GM12874 (cell line): ENCODE measurements around the gene ATP1A2.

Experiments
- CTCF ChIP-seq: IDR thresholded peaks from 2 replicates; pipeline ENCODE4 v1.5.1; 2011; ENCODE audit warnings: low read depth, mild to moderate bottlenecking, control low read depth, low read length, moderate library complexity; ENCODE audit not compliant: insufficient read depth

The ATP1A2 gene

GRCh38 chr1:160098852-160099561, 16.6 kb upstream of the ATP1A2 start:
- TF ChIP-seq CTCF: no peak

DNA sequence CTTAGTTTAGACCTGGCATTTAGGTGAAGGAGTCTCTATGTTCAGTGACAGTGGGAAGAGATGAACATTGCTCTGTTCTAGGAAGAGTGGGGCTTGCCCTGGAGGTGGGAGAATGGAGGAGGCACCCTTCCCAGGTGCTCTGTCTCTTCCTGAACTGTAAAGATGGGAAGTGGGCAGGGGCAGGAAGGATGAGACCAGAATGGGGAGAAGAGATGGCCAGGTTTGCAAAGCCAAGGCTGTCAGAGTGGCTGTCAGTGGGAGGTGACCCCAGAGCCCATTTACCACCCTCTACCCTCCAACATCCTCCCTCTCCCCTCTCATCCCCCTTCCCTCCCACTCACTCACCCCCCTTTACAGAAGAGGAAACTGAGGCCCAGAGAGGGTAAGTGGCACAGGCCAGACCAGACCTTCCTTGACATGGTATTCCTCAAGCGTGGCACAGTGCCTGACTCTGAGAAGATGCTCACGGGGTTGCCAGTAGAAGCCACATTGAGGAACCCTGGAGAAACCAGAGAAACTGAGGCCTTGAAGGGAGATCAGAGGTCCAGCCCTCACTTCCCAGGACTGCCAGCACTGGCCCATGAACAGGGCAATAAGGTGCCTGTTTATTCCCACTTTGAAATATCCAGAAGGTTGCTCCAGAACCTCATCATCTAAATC, 15.7 kb upstream of the ATP1A2 start:
- TF ChIP-seq CTCF: no peak

DNA sequence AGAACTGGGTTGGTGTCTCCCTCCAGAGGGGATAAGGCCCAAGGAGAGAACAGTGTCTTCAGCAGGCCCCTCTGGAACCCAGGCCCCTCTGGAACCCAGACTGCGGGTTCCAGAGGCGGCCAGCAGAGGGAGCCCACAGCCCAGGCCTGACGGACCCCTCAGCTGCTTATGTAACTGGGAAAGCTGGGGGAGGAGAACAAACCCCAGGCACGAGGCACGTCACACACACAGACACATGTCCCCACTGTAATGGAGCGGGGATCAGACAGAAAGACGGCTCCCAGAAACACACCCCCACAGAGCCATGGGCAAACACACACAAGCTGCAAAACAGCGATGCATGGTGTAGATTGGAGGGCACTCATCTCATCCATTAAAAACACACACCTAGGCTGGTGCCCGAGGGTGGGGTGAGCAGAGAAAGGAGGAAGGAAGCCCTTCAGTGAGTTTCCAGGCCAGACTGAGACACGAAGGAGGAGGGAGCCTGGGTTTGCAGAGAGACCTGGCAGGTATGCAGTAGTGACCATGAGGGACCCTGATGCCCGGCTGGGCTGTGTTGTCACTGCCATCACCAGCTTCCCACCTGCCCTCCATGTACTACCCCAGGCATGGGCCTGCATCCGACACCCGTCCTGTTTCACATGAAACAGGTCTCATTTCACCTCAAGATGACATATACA, 14.4 kb upstream of the ATP1A2 start:
- peak; percentile 94 for TF ChIP-seq CTCF

DNA sequence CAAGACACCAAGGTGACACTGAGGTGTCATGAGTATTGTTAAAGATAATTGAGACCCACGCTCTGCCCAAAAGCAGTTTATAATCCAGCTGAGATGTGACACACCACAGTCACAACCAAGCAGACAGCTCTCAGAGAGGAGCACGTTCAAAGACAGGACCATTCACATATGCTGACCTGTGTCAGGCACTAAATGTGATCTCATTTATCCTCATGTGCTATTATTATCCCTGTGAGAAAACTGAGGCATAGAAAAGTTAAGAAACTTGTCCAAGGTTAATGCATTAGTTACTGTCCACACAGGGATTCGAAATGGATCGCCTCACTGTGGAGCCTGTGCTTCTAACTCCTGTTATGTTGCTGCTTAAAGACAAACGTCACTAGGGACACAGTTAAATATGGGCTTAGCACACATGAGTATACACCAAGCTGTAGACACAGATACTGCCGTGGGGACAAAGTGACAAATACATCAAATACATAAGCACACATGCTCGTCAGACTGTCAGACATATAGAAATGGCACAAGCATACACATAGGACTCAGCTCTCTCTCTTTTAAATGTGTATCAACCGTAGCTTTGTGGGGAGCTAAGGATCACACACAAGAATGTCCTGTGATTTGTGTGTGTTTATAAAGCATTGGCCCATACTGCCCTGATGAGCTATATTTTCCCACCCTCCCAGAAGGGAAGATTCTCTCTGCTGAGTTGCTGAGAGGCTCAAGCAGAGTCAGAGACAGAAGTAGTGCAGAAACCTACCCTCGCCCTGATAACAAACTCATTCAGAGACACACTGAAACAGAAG, 13.6 kb upstream of the ATP1A2 start:
- TF ChIP-seq CTCF: no peak

DNA sequence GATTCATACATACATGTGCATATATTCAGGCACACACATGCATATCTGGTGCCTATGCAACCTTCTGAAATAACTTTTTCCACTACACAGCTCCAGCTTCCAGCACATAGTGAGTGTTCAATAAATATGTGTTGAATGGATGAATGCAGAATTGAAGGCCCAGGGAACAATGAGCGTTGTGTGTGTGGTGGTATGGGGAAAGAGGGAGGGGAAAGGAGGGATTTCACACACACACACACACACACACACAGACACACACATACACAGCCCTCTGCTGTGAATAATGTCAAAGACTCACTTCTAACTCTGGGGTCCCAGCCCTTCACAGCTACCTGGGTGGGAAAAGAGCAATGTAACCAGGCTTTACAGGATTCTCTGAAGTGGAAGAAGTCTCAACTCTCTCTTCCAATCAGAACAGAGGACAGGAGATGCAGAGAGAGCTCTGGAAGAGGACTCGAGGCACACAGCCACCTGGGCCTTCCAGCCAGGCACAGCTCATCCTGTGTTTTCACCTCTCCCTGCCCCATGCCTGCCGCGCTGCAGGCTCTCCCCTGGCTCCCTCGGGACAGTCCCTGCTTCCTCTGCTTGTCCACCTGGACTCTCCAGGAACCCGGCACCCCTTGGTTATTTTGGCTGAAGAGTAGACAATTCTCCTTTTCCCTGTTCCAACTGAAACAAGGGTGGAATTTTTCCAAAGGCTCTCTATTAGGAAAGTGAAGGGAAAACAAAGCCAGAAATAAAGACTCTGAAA, 11.7 kb upstream of the ATP1A2 start:
- TF ChIP-seq CTCF: no peak

DNA sequence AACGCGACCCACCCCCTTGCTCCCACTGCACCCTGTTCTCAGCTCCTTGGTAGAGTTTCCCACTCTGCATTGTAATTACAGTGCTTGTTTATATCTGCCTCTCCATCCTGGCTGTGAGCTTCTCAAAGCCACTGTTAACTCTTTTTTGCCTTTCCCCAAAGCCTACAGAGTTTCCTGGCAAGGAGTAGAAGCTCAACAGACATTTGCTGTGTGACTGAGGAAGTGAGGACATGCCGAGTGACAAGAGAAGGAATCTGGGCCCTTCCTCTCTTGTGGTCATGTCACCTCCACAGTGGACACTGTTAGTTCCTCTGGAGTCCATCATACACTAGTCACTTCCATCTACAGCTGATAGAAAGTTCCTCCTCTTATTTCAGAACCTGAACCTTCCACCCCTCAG, 11.1 kb upstream of the ATP1A2 start:
- no peak for TF ChIP-seq CTCF

DNA sequence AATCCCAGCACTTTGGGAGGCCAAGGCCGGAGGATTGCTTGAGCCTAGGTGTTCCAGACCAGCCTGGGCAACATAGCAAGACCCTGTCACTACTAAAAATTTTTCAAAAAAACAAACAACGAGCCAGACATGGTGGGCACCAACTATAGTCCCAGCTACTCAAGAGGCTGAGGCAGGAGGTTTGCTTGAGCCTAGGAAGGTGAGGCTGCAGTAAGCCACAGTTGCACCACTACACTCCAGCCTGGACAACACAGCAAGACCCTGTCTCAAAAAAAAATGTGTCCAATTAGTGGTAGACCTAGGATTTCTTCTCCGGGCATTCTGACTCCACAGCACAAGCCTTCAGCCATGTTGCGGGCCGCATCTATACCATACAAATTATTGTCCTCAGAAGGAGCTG, 10.4 kb upstream of the ATP1A2 start:
- no peak for TF ChIP-seq CTCF
